Esophagus muscularis mucosa (tissue), 4 donors: Measurements from ENCODE around the gene AP2A1. TPM values are rescaled to one million over a fixed set of nuclear protein-coding genes. Genes with fewer than 3 reads are reported as not detected.

Source experiments
- DNase-seq: peaks from one replicate; pipeline ENCODE4 v3.0.0-alpha.2; 2017; ENCODE audit errors: extremely low spot score
- H3K27ac ChIP-seq, 4 donors: fragments of 200-600 bp; sonication (generic); replicated peaks in 1 of 4; 1 replicate in 3 of 4; 2 replicates in 1 of 4; pipeline ENCODE4 v1.5.1; 2016 to 2019; ENCODE audit warnings: mild to moderate bottlenecking in 1 of 4
- H3K27me3 ChIP-seq, 4 donors: fragments of 200-600 bp; sonication (generic); one replicate each; pipeline versions ENCODE4 v1.5.1 to v1.6.0; 2016 to 2019
- H3K36me3 ChIP-seq, 4 donors: fragments of 200-600 bp; sonication (generic); one replicate each; pipeline ENCODE4 v1.5.1; 2016 to 2019
- H3K4me1 ChIP-seq, 4 donors: fragments of 200-600 bp; sonication (generic); one replicate each; pipeline ENCODE4 v1.5.1; 2016 to 2019
- H3K4me3 ChIP-seq, 4 donors: fragments of 200-600 bp; sonication (generic); 1 replicate in 2 of 4; 2 replicates in 2 of 4; pipeline ENCODE4 v1.5.1; 2016 to 2019; ENCODE audit warnings: mild to moderate bottlenecking in 4 of 4, moderate library complexity in 1 of 4
- H3K9me3 ChIP-seq, 4 donors: fragments of 200-600 bp; sonication (generic); 1 replicate in 3 of 4; 2 replicates in 1 of 4; pipeline ENCODE4 v1.5.1; 2016 to 2019
- CTCF ChIP-seq, 3 experiments: fragments of 200-600 bp in 2 of 3; fragments of 450-650 bp in 1 of 3; sonication (generic) in 2 of 3; IDR thresholded peaks; one replicate each; pipeline ENCODE4 v1.5.1; 2017 to 2019; ENCODE audit warnings: antibody characterized with exemption in 3 of 3, mild to moderate bottlenecking in 2 of 3, moderate library complexity in 1 of 3
- EP300 ChIP-seq: sonication (generic); formaldehyde crosslinking; IDR thresholded peaks from one replicate; pipeline ENCODE4 v1.6.1; 2017; ENCODE audit warnings: antibody characterized with exemption
- POLR2A ChIP-seq: fragments of 450-650 bp; IDR thresholded peaks from one replicate; pipeline ENCODE4 v1.6.1; 2017; ENCODE audit warnings: antibody characterized with exemption, moderate library complexity, mild to moderate bottlenecking, low read depth
- POLR2AphosphoS5 ChIP-seq, 2 donors: sonication (generic); formaldehyde crosslinking; IDR thresholded peaks; one replicate each; pipeline ENCODE4 v1.6.1; 2017; ENCODE audit warnings: antibody characterized with exemption in 2 of 2
- WGBS: methylation state at CpG from one replicate; pipeline ENCODE4 v1.1.5; 2018; 5-methylcytosine and 5-hydroxymethylcytosine counted together
- intact Hi-C: fragments of 100-400 bp; cut with DNase I; formaldehyde crosslinking; loops from one replicate; pipeline ENCODE4 v1.15.1; 2023
- total RNA-seq, 4 donors: library from RNA; depleted of rRNA; stranded (reverse); fragments of >200 nt; gene quantifications; one replicate each; pipeline versions ENCODE4 v1.1.0 to v1.2.1, GENCODE V29; 2016

AP2A1 gene
- total RNA-seq, 4 donors from 2014 or later, result 56.9 to 114 (median 87.8) TPM

- TF ChIP-seq POLR2A, result no peak
- TF ChIP-seq POLR2AphosphoS5 (IDR thresholded peaks at IDR 0.05), result no peak
- TF ChIP-seq EP300, result no peak
- no peak for TF ChIP-seq CTCF (IDR thresholded peaks at IDR 0.05)
- peaks cover 33 to 49% (median 40%) of the 10 kb centered on the region in 4 donors for H3K4me1 ChIP-seq
- no peaks in the 10 kb centered on the region for H3K9me3 ChIP-seq
- intact Hi-C loops, result loop anchor here (5.0 kb wide), 1 partner anchor 34 kb away; no protein-coding TSS in a partner anchor
- peak overlapping the region in 3 of 4 donors; percentile 89 to 93 (median 91) for H3K27ac ChIP-seq
- peaks cover 0 to 5% (median 0%) of the 10 kb centered on the region in 4 donors for H3K36me3 ChIP-seq
- no peak for DNase-seq
- H3K4me3 ChIP-seq, result peak overlapping the region; percentile 84 to 93 (median 89)
- no peaks in the 10 kb centered on the region for H3K27me3 ChIP-seq
- WGBS, result 63% methylated on average over 11 of the region's 12 CpGs
These were observed 1.3 kb downstream of the AP2A1 start for GRCh38 chr19:49767967-49768581.

- no peak for DNase-seq
- Histone ChIP-seq H3K27ac (no peak overlapping the region), H3K4me3 (no peak overlapping the region), H3K9me3 (no peaks in the 10 kb centered on the region), H3K4me1 (peaks cover 28 to 54% (median 36%) of the 10 kb centered on the region in 4 donors), H3K27me3 (no peaks in the 10 kb centered on the region), H3K36me3 (peaks cover 0 to 14% (median 6%) of the 10 kb centered on the region in 4 donors)
- 80% methylated on average over 8 of the region's 8 CpGs for WGBS
- no peak for TF ChIP-seq POLR2A
- no peak for TF ChIP-seq EP300
- no peak for TF ChIP-seq POLR2AphosphoS5 (IDR thresholded peaks at IDR 0.05)
- no peak for TF ChIP-seq CTCF (IDR thresholded peaks at IDR 0.05)
- intact Hi-C loops, result no loop called here
These were observed 3.7 kb downstream of the AP2A1 start for GRCh38 chr19:49770529-49770928.

GRCh38 chr19:49771674-49772139 is 4.9 kb downstream of the AP2A1 start:
- Histone ChIP-seq H3K4me1 (peaks cover 23 to 48% (median 29%) of the 10 kb centered on the region in 4 donors), H3K4me3 (no peak overlapping the region), H3K27me3 (no peaks in the 10 kb centered on the region), H3K9me3 (no peaks in the 10 kb centered on the region), H3K36me3 (peaks cover 0 to 21% (median 14%) of the 10 kb centered on the region in 4 donors), H3K27ac (no peak overlapping the region)
- intact Hi-C loops, result no loop called here
- TF ChIP-seq POLR2A (no peak), POLR2AphosphoS5 (IDR thresholded peaks at IDR 0.05) (no peak), CTCF (IDR thresholded peaks at IDR 0.05) (no peak)
- no peak for DNase-seq
- WGBS, result 88% methylated on average over 13 of the region's 13 CpGs

GRCh38 chr19:49772850-49773432 is 6.1 kb downstream of the AP2A1 start:
- 87% methylated on average over 10 of the region's 10 CpGs for WGBS
- no peak overlapping the region for H3K4me3 ChIP-seq
- DNase-seq, result no peak
- intact Hi-C loops, result no loop called here
- no peaks in the 10 kb centered on the region for H3K27me3 ChIP-seq
- peaks cover 18 to 42% (median 23%) of the 10 kb centered on the region in 4 donors for H3K4me1 ChIP-seq
- no peaks in the 10 kb centered on the region for H3K9me3 ChIP-seq
- no peak overlapping the region for H3K27ac ChIP-seq
- no peak for TF ChIP-seq POLR2AphosphoS5 (IDR thresholded peaks at IDR 0.05)
- no peak for TF ChIP-seq POLR2A
- no peak for TF ChIP-seq CTCF (IDR thresholded peaks at IDR 0.05)
- no peak for TF ChIP-seq EP300
- H3K36me3 ChIP-seq, result peaks cover 0 to 21% (median 14%) of the 10 kb centered on the region in 4 donors
